ENCODE data around the gene NOX3. TPM values are rescaled to one million over a fixed set of nuclear protein-coding genes. Genes with fewer than 3 reads are reported as not detected.

Gene NOX3, protein sequence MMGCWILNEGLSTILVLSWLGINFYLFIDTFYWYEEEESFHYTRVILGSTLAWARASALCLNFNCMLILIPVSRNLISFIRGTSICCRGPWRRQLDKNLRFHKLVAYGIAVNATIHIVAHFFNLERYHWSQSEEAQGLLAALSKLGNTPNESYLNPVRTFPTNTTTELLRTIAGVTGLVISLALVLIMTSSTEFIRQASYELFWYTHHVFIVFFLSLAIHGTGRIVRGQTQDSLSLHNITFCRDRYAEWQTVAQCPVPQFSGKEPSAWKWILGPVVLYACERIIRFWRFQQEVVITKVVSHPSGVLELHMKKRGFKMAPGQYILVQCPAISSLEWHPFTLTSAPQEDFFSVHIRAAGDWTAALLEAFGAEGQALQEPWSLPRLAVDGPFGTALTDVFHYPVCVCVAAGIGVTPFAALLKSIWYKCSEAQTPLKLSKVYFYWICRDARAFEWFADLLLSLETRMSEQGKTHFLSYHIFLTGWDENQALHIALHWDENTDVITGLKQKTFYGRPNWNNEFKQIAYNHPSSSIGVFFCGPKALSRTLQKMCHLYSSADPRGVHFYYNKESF
- polyA plus RNA-seq (2013) = not detected in 2 replicates

DNA sequence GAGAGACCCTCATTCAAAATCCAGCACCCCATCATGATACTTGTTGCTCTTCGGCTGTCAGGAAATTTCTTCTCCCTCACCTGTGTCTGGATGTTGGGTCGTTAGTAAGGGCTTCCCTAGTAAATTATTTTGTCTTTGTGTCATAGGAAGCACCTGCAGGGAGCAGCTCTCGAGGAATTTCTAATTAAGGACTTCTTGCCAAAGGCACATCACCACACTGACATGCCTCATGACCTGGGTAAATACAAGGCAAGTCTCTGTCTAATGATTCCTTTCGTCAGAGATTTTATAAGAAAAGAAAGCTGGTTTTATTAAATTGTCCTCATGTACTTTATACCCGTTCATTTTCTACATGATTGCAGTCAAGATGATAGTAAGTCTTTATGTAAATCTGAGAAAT lies at the start of gene NOX3:
Gene NOX3 (minus strand): TSS at position 74 of the 400 bp plus-strand sequence. CDS start 39 bp downstream, at position 35.
- Histone ChIP-seq H3K23ac (ENCODE audit: low read length) (no peak within 1 kb of the TSS), H3K27me3 (ENCODE audit: insufficient read depth, low read length) (no peaks in the 10 kb centered on the region), H3K9ac (ENCODE audit: low read length) (no peak within 1 kb of the TSS), H3K18ac (ENCODE audit: low read length) (no peak within 1 kb of the TSS), H4K91ac (ENCODE audit: low read depth, low read length) (no peak within 1 kb of the TSS), H3K4me2 (ENCODE audit: low read length) (no peak within 1 kb of the TSS), H3K36me3 (ENCODE audit: control insufficient read depth in 1 of 2, insufficient read depth in 2 of 2, low read length in 2 of 2) (no peaks in the 10 kb centered on the region), H2BK120ac (ENCODE audit: insufficient read depth, low read length, poor library complexity) (no peak within 1 kb of the TSS), H3K4ac (ENCODE audit: low read depth, low read length) (no peak within 1 kb of the TSS), H4K8ac (ENCODE audit: low read depth, low read length) (no peak within 1 kb of the TSS), H2BK5ac (ENCODE audit: low read depth, low read length, poor library complexity) (no peak within 1 kb of the TSS), H4K12ac (ENCODE audit: low read depth, low read length) (no peak within 1 kb of the TSS), H3K4me3 (ENCODE audit: low read depth, low read length) (no peak within 1 kb of the TSS), H2AK5ac (ENCODE audit: low read length) (no peak within 1 kb of the TSS), H3K9me3 (ENCODE audit: insufficient read depth, low read depth, low read length) (no peaks in the 10 kb centered on the region), H3K4me1 (ENCODE audit: control insufficient read depth in 1 of 2, insufficient read depth in 2 of 2, low read length in 2 of 2) (no peaks in the 10 kb centered on the region), H3K79me1 (ENCODE audit: low read length) (no peaks in the 10 kb centered on the region), H3K79me2 (ENCODE audit: control insufficient read depth, insufficient read depth, low read length, poor library complexity) (no peaks in the 10 kb centered on the region), H2AFZ (ENCODE audit: insufficient read depth, low read length, poor library complexity) (no peak within 1 kb of the TSS), H3K27ac (ENCODE audit: low read depth, low read length) (no peak within 1 kb of the TSS), H3K14ac (ENCODE audit: low read length) (no peak within 1 kb of the TSS), H2BK12ac (ENCODE audit: low read length) (no peak within 1 kb of the TSS)
- DNase-seq = no peak
- no CpG with 5 or more reads among the region's 5 CpGs for WGBS (ENCODE audit: extremely low coverage, insufficient coverage, insufficient read length)

DNA sequence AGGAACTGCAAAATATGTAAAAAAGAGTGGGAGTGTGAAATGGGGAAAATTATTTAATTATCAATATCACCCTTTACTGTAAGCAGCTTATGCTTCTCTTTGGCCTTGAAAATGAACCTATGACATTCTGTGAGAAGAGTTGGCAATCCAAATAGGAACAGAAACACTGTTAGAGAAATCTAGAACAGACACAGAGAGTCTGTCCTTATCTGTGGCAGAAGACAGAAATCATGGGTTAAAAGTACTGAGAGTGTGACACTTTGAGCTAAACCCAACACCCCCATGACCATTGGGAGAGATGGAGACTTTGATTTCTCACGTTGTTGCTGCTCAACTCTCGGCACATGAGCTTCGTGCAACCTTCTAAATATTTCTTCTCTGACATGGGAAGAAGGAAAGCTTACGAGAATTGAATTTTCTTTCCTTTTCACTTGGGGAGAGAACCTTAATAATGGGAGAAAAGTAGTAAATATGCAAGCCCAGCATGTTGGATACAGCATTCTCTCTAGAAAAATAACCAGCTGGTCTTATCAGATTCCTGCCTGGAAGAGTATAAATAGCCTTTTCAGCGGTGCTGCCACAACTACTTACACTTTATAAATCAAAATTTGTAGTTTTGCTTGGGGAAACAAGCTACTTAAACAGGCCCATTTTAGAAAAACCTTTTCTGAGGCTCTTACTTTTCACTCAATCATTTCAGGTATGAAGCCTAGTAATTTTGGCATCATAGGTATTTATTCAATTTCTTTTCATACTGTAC lies 49.4 kb upstream of the NOX3 start:
- DNase-seq = no peak
- no peak overlapping the region for H2BK120ac ChIP-seq (ENCODE audit: insufficient read depth, low read length, poor library complexity)
- no peak overlapping the region for H2AK5ac ChIP-seq (ENCODE audit: low read length)
- no peak overlapping the region for H4K12ac ChIP-seq (ENCODE audit: low read depth, low read length)
- H3K36me3 ChIP-seq (ENCODE audit: control insufficient read depth in 1 of 2, insufficient read depth in 2 of 2, low read length in 2 of 2) = no peaks in the 10 kb centered on the region
- H3K27me3 ChIP-seq (ENCODE audit: insufficient read depth, low read length) = no peaks in the 10 kb centered on the region
- H3K4me2 ChIP-seq (ENCODE audit: low read length) = no peak overlapping the region
- WGBS (ENCODE audit: extremely low coverage, insufficient coverage, insufficient read length) = no CpG with 5 or more reads among the region's 5 CpGs
- H2BK5ac ChIP-seq (ENCODE audit: low read depth, low read length, poor library complexity) = no peak overlapping the region
- H3K4ac ChIP-seq (ENCODE audit: low read depth, low read length) = no peak overlapping the region
- no peak overlapping the region for H3K27ac ChIP-seq (ENCODE audit: low read depth, low read length)
- no peak overlapping the region for H3K9ac ChIP-seq (ENCODE audit: low read length)
- no peak overlapping the region for H3K4me3 ChIP-seq (ENCODE audit: low read depth, low read length)
- no peaks in the 10 kb centered on the region for H3K4me1 ChIP-seq (ENCODE audit: control insufficient read depth in 1 of 2, insufficient read depth in 2 of 2, low read length in 2 of 2)
- H4K8ac ChIP-seq (ENCODE audit: low read depth, low read length) = no peak overlapping the region
- H4K91ac ChIP-seq (ENCODE audit: low read depth, low read length) = no peak overlapping the region
- no peaks in the 10 kb centered on the region for H3K79me2 ChIP-seq (ENCODE audit: control insufficient read depth, insufficient read depth, low read length, poor library complexity)
- H2BK12ac ChIP-seq (ENCODE audit: low read length) = no peak overlapping the region
- no peak overlapping the region for H3K18ac ChIP-seq (ENCODE audit: low read length)
- no peaks in the 10 kb centered on the region for H3K9me3 ChIP-seq (ENCODE audit: insufficient read depth, low read depth, low read length)
- no peaks in the 10 kb centered on the region for H3K79me1 ChIP-seq (ENCODE audit: low read length)
- no peak overlapping the region for H3K14ac ChIP-seq (ENCODE audit: low read length)
- H2AFZ ChIP-seq (ENCODE audit: insufficient read depth, low read length, poor library complexity) = no peak overlapping the region
- no peak overlapping the region for H3K23ac ChIP-seq (ENCODE audit: low read length)

DNA sequence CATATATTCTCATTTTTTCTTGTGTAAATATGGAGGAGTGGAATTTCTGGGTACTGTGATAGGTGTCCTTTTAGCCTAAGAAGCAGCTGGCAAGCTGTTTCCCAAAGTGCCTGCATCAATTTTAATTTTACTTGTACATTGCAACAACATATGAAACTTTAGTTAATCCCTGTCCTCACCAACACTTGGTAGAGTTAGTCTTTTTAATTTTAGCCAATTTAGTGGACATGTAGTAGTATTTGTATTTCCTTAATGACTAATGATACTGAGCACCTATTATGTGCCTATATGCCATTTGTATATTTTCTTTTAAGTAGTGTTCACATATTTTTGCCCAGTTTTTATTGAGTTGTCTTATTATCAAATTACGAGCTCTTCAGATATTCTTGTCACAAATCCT lies 46.8 kb upstream of the NOX3 start:
- Histone ChIP-seq H3K79me1 (ENCODE audit: low read length) (no peaks in the 10 kb centered on the region), H3K9ac (ENCODE audit: low read length) (no peak overlapping the region), H3K9me3 (ENCODE audit: insufficient read depth, low read depth, low read length) (no peaks in the 10 kb centered on the region), H3K23ac (ENCODE audit: low read length) (no peak overlapping the region), H3K27ac (ENCODE audit: low read depth, low read length) (no peak overlapping the region), H4K91ac (ENCODE audit: low read depth, low read length) (no peak overlapping the region), H4K12ac (ENCODE audit: low read depth, low read length) (no peak overlapping the region), H3K14ac (ENCODE audit: low read length) (no peak overlapping the region), H3K4me2 (ENCODE audit: low read length) (no peak overlapping the region), H3K36me3 (ENCODE audit: control insufficient read depth in 1 of 2, insufficient read depth in 2 of 2, low read length in 2 of 2) (no peaks in the 10 kb centered on the region), H3K4ac (ENCODE audit: low read depth, low read length) (no peak overlapping the region), H3K4me3 (ENCODE audit: low read depth, low read length) (no peak overlapping the region), H2AFZ (ENCODE audit: insufficient read depth, low read length, poor library complexity) (no peak overlapping the region), H2BK120ac (ENCODE audit: insufficient read depth, low read length, poor library complexity) (no peak overlapping the region), H4K8ac (ENCODE audit: low read depth, low read length) (no peak overlapping the region), H3K79me2 (ENCODE audit: control insufficient read depth, insufficient read depth, low read length, poor library complexity) (no peaks in the 10 kb centered on the region), H2BK5ac (ENCODE audit: low read depth, low read length, poor library complexity) (no peak overlapping the region), H3K18ac (ENCODE audit: low read length) (no peak overlapping the region), H2BK12ac (ENCODE audit: low read length) (no peak overlapping the region), H3K4me1 (ENCODE audit: control insufficient read depth in 1 of 2, insufficient read depth in 2 of 2, low read length in 2 of 2) (no peaks in the 10 kb centered on the region), H3K27me3 (ENCODE audit: insufficient read depth, low read length) (no peaks in the 10 kb centered on the region), H2AK5ac (ENCODE audit: low read length) (no peak overlapping the region)
- DNase-seq = no peak
- no CpG with 5 or more reads among the region's 1 CpG for WGBS (ENCODE audit: extremely low coverage, insufficient coverage, insufficient read length)

DNA sequence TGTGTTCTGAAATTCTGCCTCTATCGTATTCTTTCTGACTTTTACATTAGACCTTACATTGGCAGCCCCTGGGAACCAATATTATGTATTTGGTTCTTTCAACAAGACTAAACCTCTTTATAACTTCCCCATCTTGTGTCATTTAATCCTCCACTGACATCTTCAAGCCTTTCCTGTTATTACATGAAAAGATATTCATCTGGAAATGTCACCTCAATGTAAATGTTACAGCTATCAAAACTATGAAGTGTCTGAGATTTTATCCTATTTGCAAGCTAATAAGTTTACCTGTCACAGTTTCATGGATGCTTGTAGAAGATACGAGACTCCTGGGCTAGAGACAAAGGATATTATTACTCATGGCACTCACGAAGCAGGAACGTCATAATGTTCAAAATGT lies 43.9 kb upstream of the NOX3 start:
- H4K8ac ChIP-seq (ENCODE audit: low read depth, low read length) = no peak overlapping the region
- no peaks in the 10 kb centered on the region for H3K9me3 ChIP-seq (ENCODE audit: insufficient read depth, low read depth, low read length)
- H3K14ac ChIP-seq (ENCODE audit: low read length) = no peak overlapping the region
- no peak overlapping the region for H2AFZ ChIP-seq (ENCODE audit: insufficient read depth, low read length, poor library complexity)
- H2BK5ac ChIP-seq (ENCODE audit: low read depth, low read length, poor library complexity) = no peak overlapping the region
- WGBS (ENCODE audit: extremely low coverage, insufficient coverage, insufficient read length) = no CpG with 5 or more reads among the region's 4 CpGs
- H3K23ac ChIP-seq (ENCODE audit: low read length) = no peak overlapping the region
- H2AK5ac ChIP-seq (ENCODE audit: low read length) = no peak overlapping the region
- no peak overlapping the region for H4K12ac ChIP-seq (ENCODE audit: low read depth, low read length)
- H3K27ac ChIP-seq (ENCODE audit: low read depth, low read length) = no peak overlapping the region
- H2BK120ac ChIP-seq (ENCODE audit: insufficient read depth, low read length, poor library complexity) = no peak overlapping the region
- no peak overlapping the region for H3K9ac ChIP-seq (ENCODE audit: low read length)
- no peak overlapping the region for H4K91ac ChIP-seq (ENCODE audit: low read depth, low read length)
- H3K4ac ChIP-seq (ENCODE audit: low read depth, low read length) = no peak overlapping the region
- DNase-seq = no peak
- H2BK12ac ChIP-seq (ENCODE audit: low read length) = no peak overlapping the region
- no peaks in the 10 kb centered on the region for H3K79me1 ChIP-seq (ENCODE audit: low read length)
- no peaks in the 10 kb centered on the region for H3K27me3 ChIP-seq (ENCODE audit: insufficient read depth, low read length)
- H3K4me1 ChIP-seq (ENCODE audit: control insufficient read depth in 1 of 2, insufficient read depth in 2 of 2, low read length in 2 of 2) = no peaks in the 10 kb centered on the region
- no peaks in the 10 kb centered on the region for H3K36me3 ChIP-seq (ENCODE audit: control insufficient read depth in 1 of 2, insufficient read depth in 2 of 2, low read length in 2 of 2)
- H3K18ac ChIP-seq (ENCODE audit: low read length) = no peak overlapping the region
- H3K4me2 ChIP-seq (ENCODE audit: low read length) = no peak overlapping the region
- H3K79me2 ChIP-seq (ENCODE audit: control insufficient read depth, insufficient read depth, low read length, poor library complexity) = no peaks in the 10 kb centered on the region
- no peak overlapping the region for H3K4me3 ChIP-seq (ENCODE audit: low read depth, low read length)

Data from trophoblast cell (in vitro differentiated cells and primary cell).